ENCODE measurements around the gene SFT2D1.

SFT2D1 gene

GRCh38 chr6:166312832-166313231, 29.5 kb downstream of the SFT2D1 start:
- no peak for TF ChIP-seq CTCF (IDR thresholded peaks at IDR 0.05; ENCODE audit: low read length, missing control alignments)
- DNase-seq (ENCODE audit: low read depth) = no peak
- no peak overlapping the region for H3K4me3 ChIP-seq (replicated peaks; ENCODE audit: low read depth, low read length)

GRCh38 chr6:166310634-166311033, 31.7 kb downstream of the SFT2D1 start:
- no peak for DNase-seq (ENCODE audit: low read depth)
- H3K4me3 ChIP-seq (replicated peaks; ENCODE audit: low read depth, low read length) = no peak overlapping the region
- TF ChIP-seq CTCF (IDR thresholded peaks at IDR 0.05; ENCODE audit: low read length, missing control alignments) = no peak

- no peak for TF ChIP-seq CTCF (IDR thresholded peaks at IDR 0.05; ENCODE audit: low read length, missing control alignments)
- no peak overlapping the region for H3K4me3 ChIP-seq (replicated peaks; ENCODE audit: low read depth, low read length)
- no peak for DNase-seq (ENCODE audit: low read depth)
These were observed 32.4 kb downstream of the SFT2D1 start for GRCh38 chr6:166309977-166310376.

GRCh38 chr6:166308769-166309589, 33.4 kb downstream of the SFT2D1 start:
- TF ChIP-seq CTCF (IDR thresholded peaks at IDR 0.05; ENCODE audit: low read length, missing control alignments) = no peak
- no peak for DNase-seq (ENCODE audit: low read depth)
- no peak overlapping the region for H3K4me3 ChIP-seq (replicated peaks; ENCODE audit: low read depth, low read length)

GRCh38 chr6:166308033-166308768, 34.1 kb downstream of the SFT2D1 start, which contains the start of gene PRR18:
Gene PRR18, minus strand, starts transcription at chr6:166308392. Its CDS starts 250 bp downstream, at chr6:166308142.
- H3K4me3 ChIP-seq (replicated peaks; ENCODE audit: low read depth, low read length) = no peak within 1 kb of the TSS

More at GRCh38 chr6:166308033-166308768, 34.1 kb downstream of the SFT2D1 start, which contains the start of gene PRR18:
- no peak for DNase-seq (ENCODE audit: low read depth)
- TF ChIP-seq CTCF (IDR thresholded peaks at IDR 0.05; ENCODE audit: low read length, missing control alignments) = no peak

Data from fibroblast of pulmonary artery (primary cell).